Stromal cell of bone marrow (primary cell): ENCODE data around the gene TRIP13.

Experiments used
- DNase-seq: peaks from one replicate; pipeline ENCODE4 v3.0.0-alpha.2; 2012; ENCODE audit warnings: low read depth

The TRIP13 gene

DNA sequence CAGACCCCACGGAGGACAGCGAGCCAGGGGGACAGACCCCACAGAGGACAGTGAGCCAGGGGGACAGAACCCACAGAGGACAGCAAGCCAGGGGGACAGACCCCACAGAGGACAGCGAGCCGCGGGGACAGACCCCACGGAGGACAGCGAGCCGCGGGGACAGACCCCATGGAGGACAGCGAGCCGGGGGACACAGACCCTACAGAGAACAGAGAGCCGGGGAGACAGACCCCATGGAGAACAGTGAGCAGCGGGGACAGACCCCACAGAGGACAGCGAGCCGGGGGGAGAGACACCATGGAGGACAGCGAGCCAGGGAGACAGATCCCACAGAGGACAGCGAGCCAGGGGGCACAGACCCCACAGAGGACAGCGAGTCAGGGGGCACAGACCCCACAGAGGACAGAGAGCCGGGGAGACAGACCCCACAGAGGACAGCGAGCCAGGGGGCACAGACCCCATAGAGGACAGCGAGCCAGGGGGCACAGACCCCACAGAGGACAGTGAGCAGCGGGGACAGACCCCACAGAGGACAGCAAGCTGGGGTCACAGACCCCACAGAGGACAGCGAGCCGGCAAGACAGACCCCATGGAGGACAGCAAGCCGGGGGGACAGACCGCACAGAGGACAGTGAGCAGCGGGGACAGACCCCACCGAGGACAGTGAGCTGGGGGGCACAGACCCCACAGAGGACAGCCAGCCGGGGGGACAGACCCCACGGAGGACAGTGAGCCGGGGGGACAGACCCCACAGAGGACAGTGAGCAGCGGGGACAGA, 37.5 kb upstream of the TRIP13 start:
- no peak for DNase-seq

DNA sequence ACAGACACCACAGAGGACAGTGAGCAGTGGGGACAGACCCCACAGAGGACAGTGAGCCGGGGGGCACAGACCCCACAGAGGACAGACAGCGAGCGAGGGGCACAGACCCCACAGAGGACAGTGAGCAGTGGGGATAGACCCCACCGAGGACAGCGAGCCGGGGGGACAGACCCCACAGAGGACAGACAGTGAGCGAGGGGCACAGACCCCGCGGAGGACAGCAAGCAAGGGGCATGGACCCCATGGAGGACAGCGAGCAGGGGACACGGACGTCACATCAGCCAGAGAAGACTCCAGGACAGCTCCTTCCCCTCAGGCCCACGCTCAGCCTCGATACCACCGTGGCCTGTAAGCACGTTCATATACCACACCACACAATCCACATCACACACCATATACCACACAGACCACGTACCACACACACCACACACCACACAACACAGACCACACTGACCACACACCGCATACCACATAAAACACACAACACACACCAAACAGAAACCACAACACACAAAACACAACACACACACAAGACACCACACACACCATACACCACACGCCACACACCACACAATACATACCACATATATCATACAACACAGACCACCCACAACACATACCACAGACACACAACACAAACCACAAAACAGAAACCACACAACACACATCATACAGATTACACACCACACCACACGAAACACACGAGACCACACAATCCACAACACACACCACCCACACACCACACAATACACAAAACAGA, 36.7 kb upstream of the TRIP13 start:
- DNase-seq = no peak

DNA sequence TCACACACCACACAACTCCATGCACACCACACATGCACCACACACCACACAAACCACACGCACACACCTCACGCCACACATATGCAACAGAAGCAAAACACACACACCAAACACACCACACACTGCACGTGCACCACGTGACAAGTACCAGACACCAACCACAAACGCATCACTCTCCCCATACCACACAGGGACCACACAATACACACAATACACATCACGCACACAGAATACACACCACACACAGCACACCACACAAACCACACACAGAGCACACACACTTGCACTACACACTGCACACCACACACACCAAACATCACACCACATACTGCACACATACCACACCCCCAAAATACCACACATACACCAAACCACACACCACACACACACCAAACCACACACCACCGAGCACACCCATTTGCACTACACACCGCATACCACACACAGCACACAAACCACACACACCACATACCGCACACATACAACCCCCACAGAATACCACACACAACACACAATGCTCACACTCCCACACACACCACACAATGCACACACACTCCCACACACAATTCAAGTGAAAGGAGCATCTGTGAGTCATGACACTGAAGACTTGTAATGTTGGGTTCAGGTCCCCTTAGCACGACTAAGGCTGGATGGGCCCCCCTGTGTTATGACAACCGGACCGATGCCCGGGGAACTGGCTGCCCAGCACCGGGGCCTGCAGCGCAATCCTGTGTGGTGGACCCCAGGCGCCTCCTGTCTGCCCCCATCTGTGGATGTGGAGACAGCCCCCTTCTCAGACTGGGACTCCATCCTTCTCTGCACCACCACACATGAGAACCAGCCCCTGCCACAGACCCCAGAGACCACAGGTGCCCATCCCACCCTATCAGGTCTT, 35.9 kb upstream of the TRIP13 start:
- no peak for DNase-seq

DNA sequence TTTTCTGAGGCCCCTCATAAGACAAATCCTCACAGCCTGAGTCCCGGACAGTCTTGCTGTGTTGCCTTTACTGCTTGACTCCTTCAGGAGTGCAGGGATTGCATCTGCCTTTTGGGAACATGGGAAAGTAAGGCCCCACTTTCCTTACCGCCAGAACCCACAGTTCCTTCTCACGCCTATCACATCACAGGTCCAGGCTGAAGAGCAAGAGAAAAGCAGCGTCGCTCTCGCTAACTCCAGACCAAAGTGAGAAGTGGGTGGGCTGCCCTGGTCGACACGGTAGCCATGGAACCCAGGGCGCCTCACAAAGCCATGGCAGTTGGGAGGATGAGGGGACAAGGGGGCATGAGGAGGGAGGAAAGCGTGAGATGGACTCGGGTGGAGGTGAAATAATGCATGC, 34.0 kb upstream of the TRIP13 start:
- DNase-seq = no peak

DNA sequence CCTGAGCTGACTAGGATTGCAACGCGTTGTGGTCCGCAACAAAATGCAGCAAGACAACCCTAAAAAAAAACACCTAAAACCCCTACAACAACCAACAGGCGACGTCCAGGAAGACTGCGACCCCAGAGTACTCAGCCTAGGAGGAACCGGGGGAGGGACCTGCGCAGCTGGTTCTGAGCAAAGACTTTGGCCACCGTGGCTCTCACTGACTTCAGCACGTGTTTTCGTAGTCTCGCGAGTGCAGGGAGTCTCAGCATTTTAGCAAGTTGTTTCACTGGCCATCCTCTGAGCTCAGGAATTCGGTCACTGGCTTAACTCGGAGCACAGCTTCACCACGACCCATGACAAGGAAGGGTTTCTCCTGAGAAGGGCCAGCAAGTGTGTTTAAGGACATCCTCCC, 33.3 kb upstream of the TRIP13 start:
- no peak for DNase-seq

DNA sequence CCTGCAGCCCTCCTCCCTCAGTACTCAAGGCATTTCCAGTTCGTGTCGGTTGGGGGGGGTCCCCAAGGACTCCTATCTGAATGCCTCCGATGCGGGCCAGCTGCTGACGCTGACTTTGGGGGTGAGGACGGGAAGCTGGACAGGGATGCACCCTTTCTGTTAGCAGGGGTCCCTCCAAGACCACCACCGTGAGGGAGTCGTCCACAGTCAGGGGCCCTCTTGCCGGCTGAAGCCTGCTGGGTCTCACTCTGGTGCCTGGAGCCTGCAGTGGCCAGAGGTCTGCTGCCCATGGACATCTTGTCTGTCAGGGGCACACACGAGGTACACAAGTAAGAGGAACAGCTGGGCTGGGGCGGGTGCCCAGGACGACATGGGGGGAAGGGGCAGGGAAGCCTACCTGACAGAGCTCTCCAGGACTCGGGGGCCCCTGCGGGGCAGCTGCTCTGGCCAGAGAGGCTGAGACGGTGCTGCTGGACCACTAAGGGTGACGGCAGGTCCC, 32.8 kb upstream of the TRIP13 start:
- no peak for DNase-seq

DNA sequence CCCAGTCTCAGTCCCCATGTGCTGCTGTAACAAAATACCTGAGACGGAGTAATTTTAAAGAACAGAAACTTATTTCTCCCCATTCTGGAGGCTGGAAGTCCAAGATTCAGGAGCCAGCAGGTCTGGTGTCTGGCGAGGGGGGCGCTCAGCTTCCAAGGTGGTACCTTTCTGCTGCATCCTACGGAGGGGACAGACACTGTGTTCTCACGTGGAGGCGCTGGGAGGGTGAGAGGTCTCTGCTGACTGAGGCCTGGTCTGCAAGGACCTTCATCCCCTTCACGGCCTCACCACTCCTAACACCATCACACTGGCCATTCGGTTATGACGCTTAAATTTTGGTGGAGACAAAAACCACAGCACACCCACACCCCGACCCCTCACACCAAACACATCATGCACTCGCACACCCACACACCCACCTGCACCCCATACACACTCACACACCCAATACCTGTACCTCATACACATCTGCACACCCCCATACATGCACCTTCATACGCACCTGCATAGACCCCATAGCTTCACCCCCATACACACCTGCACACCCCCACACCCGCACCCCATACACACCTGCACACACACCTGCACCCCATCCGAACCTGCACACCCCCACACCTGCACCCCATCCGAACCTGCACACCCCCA, 32.1 kb upstream of the TRIP13 start:
- no peak for DNase-seq

DNA sequence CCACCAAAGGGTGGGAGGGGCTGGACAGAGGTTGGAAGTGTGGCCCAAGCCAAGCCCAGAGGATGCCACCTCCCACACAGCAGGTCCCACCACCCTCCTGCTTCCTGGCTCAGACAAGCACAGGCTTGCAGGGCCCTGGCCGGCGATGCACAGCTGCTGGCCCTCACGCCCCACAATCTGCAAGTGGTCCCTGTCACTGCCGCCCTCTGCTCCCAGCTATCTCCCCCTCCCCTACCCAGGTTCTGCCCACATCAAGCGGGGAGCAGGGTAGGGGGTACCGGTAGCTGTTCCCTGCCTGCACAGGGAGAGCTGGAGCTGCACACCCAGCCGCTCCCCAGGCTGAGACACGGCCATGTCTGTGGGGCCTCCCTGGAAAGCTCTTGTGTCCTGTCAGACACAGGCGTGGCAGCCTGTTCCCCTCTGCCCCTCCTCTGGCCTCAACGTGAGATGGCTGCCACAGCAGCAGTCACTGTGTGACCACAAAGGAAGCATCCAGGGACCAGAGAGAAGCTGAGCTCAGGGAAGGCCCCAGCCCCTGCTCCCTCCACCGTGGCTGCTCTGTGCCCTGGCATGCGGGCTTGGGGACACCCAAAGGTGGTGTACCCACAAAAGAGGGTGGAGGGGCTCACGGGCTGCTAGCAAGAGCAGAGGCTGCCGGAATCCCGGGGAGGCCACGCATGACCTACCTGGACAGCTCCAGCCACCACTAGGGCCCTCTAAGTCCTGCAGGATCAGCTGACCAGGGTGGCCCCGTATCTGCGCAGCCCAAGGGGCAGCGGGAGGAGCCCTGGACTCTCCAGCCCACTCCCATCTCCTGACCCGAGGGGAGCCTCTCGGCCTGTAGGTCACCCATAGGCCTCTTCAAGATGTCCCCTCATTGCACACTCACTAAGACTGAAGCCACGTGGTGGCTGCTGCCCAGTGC, 31.0 kb upstream of the TRIP13 start:
- DNase-seq = no peak

DNA sequence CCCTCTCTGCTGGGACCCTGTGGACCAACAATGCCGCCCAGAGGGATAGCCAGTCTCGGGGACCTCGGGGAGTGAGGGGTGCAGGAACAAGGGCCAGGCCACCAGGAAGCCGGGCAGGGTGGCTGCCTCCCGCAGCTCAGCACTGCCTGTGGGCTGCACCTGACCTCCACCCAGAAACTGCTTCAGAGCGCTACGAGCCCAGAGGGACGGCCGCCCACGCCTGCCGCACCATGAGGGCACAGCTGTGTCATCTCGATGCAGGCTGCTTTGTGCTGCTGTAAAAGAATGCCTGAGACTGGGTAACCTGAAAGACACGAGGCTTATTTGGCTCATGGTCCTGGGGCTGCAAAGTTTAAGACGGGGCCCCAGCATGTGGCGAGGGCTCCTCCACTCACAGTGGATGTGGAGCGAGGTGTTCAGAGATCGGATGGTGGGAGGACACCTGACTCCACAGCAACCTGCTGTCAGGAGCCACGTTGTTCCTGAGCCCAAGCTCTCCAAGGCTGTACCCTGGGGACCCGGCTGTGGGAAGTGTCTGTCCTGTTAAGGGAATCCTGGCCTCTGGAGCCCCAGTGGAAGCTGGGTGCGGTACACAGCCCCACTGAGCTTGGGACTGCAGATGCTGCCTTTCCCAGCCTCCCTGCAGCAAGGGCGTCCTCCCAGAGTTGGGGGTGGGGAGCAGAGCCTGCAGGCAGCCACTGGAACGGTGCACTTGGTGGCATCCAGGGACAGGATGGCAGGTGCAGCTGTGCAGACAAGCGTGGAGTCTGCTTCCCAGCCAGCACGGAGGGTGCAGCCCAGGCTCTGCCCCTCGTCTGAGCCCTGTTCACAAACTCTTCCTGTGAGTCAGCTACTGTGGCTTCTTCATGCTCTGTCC, 30.1 kb upstream of the TRIP13 start:
- DNase-seq = no peak

DNA sequence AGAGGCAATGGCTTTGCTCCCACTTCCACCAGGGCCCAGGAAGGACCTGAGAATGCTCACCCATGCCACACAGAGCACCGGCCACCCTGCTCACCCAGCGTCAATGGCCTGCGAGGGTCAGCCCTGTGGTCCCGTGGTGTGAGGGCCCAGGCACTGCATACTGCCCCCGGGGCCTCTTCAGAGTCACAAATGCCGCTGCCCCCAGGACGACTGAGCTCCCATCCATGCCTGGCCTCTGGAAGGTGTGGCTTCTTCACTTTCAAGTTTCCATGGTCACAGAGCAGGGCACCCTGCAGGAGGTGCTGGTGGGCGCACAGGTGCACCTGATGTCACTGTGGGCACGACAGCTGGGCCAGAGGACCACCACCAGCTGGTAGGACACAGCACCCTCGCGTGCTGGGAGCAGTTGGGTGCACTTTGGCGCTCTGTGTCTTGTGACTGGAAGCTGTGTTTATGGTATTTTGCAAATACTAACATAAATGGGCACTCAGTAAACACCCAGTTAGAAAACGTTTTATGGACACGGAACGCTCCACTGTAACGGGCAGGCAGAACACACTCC, 29.4 kb upstream of the TRIP13 start:
- DNase-seq = no peak

DNA sequence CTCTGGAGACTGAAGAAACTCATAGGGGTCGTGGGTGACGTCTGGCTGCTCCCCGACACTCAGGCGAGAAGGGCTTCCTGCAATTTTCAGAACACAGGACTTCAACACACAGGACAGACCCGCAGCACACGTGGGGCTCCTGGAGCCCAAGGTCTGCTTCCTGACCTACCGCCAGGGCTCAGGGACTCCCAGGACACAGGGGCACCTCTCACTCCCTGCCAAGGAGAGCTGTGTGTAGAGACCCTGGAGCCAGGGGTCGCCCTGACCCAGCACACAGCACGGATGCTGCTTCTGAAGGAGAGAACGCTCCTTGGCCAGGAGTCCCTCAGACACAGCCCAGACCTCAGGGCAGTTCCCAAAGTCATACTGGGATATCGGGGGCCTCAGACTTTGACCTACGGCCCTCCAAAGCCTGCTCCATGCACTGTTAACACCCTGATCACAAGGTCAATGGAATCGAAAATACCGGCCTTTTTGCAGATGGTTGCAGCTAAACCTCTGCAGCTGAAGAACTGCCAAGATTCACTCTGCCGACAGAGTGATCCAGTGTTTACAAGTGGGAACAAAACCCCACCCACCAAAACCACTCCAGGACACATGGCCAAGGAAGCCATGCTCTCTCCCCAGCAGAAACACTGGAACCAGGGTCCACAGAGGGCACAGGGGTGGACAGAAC, 28.1 kb upstream of the TRIP13 start:
- DNase-seq = no peak

DNA sequence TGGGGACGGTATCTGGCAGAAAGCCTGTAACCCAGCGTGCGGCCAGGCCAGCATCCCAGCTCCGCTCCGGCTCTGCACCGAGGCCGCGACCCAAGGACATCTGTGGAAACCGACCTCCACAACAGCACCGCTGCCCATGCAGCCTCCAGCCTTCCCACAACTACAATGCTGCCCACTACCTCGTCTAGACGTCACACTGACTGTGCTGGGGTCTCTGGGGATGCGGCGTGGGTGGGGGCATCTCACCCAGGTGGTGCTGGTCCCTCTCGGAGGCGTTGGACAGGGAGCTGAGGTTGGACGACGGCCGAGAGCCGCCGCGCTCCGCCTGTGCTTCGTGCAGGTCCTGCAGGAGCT, 27.5 kb upstream of the TRIP13 start:
- no peak for DNase-seq

DNA sequence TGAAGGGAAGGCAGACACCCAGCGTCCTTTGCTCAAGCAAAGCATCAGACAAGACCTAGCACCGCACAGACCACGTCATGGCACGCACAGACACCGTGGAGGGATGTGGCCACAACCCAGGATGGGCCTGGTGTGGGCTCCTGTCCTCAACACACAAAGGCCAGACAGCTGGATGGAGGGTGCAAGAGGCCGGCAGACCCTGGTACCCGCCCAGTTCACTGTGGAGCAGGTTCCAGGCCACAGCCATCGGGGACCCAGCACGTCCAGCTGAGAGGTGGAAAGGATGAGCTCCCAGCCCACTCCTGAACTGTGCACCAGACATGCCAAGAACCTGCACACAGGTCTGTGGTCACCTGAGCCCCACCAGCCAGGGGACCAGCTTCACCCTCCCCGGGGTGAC, 26.9 kb upstream of the TRIP13 start:
- DNase-seq = no peak

DNA sequence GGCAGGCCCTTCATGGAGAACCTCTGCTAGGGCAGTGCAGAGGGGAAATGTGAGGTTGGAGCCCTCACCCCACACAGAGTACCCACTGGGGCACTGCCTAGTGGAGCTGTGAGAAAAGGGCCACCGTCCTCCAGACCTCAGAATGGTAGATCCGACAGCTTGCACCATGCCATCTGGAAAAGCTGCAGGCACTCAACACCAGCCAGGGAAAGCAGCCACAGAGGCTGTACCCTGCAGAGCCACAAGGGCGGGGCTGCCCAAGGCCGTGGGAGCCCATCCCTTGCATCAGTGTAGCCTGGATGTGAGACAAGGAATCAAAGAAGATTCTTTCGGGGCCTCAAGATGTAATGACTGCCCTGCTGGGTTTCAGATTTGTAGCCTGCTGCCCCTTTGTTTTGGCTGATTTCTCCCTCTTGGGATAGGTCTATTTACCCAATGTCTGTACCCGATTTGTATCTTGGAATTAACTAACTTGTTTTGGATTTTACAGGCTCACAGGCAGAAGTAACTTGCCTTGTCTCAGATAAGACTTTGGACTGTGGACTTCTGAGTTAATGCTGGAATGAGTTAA, 25.3 kb upstream of the TRIP13 start:
- no peak for DNase-seq

DNA sequence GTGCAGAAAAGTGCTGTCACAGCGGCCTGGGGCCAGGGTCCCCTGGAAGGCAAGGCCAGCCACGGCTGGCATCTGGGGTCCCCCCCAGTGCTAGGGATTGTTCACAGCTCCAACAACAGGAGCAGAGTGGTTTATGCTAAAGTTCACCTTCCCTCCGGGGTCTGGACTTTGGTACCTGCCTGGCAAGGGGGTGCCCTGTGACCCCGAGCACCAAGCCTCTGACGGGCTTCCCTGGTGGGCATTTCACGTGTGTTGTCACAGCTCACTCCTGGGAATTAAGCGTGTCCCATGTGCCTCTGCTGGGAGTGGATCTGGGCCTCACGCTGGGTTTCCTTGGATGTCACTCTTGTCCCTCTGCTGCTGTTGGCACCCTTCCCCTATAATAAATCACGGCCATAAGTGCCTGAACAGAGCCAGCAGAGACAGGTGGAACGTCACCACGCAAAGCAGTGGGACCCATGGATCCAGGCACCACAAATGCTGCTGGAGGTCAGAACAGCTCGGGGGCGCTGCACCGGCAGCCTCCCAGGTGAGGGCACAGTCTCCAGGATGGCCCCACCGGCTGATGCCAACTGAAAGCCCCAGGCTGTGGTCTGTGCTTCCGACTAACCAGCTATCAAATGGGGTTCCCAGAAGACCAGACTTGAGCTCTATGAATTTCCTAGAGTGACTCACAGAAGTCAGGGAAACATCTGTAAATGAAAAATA, 24.1 kb upstream of the TRIP13 start:
- no peak for DNase-seq

DNA sequence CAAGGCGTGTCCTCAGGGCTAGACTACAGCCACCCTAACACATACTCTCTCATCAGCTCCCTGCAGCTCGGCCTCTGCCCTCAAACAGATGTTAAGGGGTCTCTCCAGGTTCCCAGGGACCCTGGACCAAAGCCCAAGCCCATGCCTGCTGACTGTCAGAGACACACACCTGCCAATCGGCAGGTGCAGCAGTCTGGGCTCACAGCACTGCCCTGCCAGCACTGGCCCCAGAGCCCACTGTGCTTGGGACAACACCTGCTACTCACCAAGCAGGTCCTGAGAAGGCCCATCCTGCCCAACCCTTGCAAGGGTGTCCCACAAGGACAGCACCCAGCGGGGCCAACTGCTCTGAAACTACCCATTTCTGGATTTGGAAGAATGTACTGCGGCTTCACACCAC, 21.7 kb upstream of the TRIP13 start:
- DNase-seq = no peak

DNA sequence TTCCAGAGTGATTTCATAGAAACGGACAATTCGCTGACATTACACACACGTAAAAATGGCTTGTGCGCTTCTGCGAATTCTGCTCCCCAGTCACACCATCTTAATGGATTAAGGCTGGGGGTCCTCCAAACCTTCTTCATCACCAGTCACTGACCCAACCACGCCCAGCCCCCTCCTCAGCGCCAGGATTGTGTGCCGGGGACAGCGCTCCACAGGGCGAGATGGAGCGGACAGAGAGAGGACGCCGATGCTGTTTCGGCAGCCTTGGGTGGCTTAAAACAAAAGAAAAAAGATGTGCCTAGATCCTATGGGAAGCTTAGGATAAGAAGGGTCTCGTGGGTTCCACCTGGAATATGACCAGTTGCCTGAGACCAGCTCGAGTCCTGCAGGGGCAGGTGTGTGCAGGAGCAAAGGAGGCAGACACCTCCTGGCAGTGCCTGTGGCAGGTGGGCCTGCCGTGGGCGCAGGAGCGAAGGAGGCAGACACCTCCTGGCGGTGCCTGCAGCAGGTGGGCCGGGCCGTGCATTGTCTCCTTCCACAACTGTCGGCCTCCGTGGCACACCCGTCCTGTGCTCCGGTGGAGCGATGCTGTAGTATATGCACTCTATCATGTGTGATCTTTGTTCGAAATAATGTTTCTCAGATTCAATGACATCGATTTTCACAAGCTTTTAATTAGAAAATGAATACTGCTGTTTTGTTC, 20.9 kb upstream of the TRIP13 start:
- DNase-seq = no peak
